Smooth muscle cell (in vitro differentiated cells): Measurements from ENCODE around the gene PHACTR3. TPM values are rescaled to one million over a fixed set of nuclear protein-coding genes. Genes with fewer than 3 reads are reported as not detected.

Source experiments
- DNase-seq: peaks from one replicate; lab custom pipeline; 2025; ENCODE audit not compliant: unreplicated experiment; lab: John Stamatoyannopoulos, UW
- H2AFZ ChIP-seq: fragments of 200-600 bp; sonication (generic); 2 replicates; pipeline ENCODE4 v1.6.0; 2016; ENCODE audit warnings: antibody characterized with exemption, low read depth, mild to moderate bottlenecking
- H3F3A ChIP-seq: fragments of 200-600 bp; sonication (generic); 2 replicates; pipeline ENCODE4 v1.6.0; 2017; ENCODE audit warnings: antibody characterized with exemption, low read depth
- H3K27ac ChIP-seq: fragments of 200-600 bp; sonication (generic); 2 replicates; pipeline ENCODE4 v1.5.1; 2016; ENCODE audit warnings: low read depth, mild to moderate bottlenecking
- H3K27me3 ChIP-seq: fragments of 200-600 bp; sonication (generic); 2 replicates; pipeline ENCODE4 v1.6.1; 2016; ENCODE audit warnings: low read depth, mild to moderate bottlenecking
- H3K36me3 ChIP-seq: fragments of 200-600 bp; sonication (generic); 2 replicates; pipeline ENCODE4 v1.5.1; 2016; ENCODE audit warnings: low read depth
- H3K4me1 ChIP-seq: fragments of 200-600 bp; sonication (generic); 2 replicates; pipeline ENCODE4 v1.5.1; 2016; ENCODE audit warnings: low read depth
- H3K4me2 ChIP-seq: fragments of 200-600 bp; sonication (generic); 2 replicates; pipeline ENCODE4 v1.6.0; 2016; ENCODE audit warnings: mild to moderate bottlenecking
- H3K4me3 ChIP-seq: fragments of 200-600 bp; sonication (generic); 2 replicates; pipeline ENCODE4 v1.5.1; 2016; ENCODE audit warnings: mild to moderate bottlenecking
- H3K79me2 ChIP-seq: fragments of 200-600 bp; sonication (generic); 2 replicates; pipeline ENCODE4 v1.6.0; 2016; ENCODE audit warnings: low read depth, mild to moderate bottlenecking
- H3K9ac ChIP-seq: fragments of 200-600 bp; sonication (generic); 2 replicates; pipeline ENCODE4 v1.6.0; 2016; ENCODE audit warnings: low read depth
- H3K9me3 ChIP-seq: fragments of 200-600 bp; sonication (generic); replicated peaks from 2 replicates; pipeline ENCODE4 v1.5.1; 2016; ENCODE audit warnings: low read depth
- H4K20me1 ChIP-seq: fragments of 200-600 bp; sonication (generic); 2 replicates; pipeline ENCODE4 v1.6.0; 2016; ENCODE audit warnings: low read depth
- CTCF ChIP-seq: fragments of 200-600 bp; sonication (generic); IDR thresholded peaks from 2 replicates; pipeline ENCODE4 v1.5.1; 2017; ENCODE audit warnings: borderline replicate concordance, mild to moderate bottlenecking, antibody characterized with exemption; ENCODE audit not compliant: insufficient read depth, poor library complexity, severe bottlenecking
- WGBS: methylation state at CpG from one replicate; pipeline ENCODE4 v1.1.7; 2016; ENCODE audit warnings: low lambda C conversion rate; 5-methylcytosine and 5-hydroxymethylcytosine counted together
- polyA plus RNA-seq: library from polyadenylated mRNA; unstranded; fragments of >200 nt; fragmentation: Nextera tagmentation; extraction: Ambion mirVana; gene quantifications from 2 replicates; pipeline ENCODE4 v1.2.1, GENCODE V29; 2016
- total RNA-seq: library from RNA; depleted of rRNA; stranded (reverse); fragments of >200 nt; gene quantifications from 2 replicates; pipeline ENCODE4 v1.2.3, GENCODE V29; 2014

PHACTR3 gene
- total and polyA plus RNA-seq, 2 experiments from 2014 or later = 0.76 to 2.6 TPM

DNA sequence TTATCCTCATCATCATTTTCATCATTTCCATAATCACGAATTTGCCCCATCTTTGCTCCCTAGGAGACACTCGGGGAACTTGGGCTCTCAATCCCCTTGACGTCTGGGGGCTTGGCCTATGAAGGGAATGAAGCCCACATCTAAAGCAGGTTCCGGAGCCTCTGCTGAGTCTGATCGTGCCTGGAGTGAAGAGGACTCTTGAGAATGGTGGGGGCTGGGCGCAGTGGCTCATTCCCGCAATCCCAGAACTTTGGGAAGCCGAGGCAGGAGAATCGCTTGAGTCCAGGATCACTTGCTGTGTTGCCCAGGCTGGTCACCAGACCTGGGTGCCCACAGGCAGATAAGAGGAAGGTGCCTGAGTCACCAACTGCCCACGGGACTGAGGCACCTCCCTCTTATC lies 214.6 kb downstream of the PHACTR3 start:
- Histone ChIP-seq H2AFZ (no peak overlapping the region), H3K27me3 (no peaks in the 10 kb centered on the region), H3K27ac (no peak overlapping the region), H3K4me2 (no peak overlapping the region), H3K9ac (no peak overlapping the region), H3K36me3 (no peaks in the 10 kb centered on the region), H3K79me2 (no peaks in the 10 kb centered on the region), H3K4me1 (no peaks in the 10 kb centered on the region), H3K9me3 (no peaks in the 10 kb centered on the region), H3K4me3 (no peak overlapping the region), H3F3A (no peaks in the 10 kb centered on the region), H4K20me1 (no peaks in the 10 kb centered on the region)
- TF ChIP-seq CTCF = no peak
- WGBS = 85% methylated on average over 10 of the region's 10 CpGs
- no peak for DNase-seq

- Histone ChIP-seq H3K27me3 (no peaks in the 10 kb centered on the region), H4K20me1 (no peaks in the 10 kb centered on the region), H3K9me3 (no peaks in the 10 kb centered on the region), H3K79me2 (no peaks in the 10 kb centered on the region), H3K9ac (no peak overlapping the region), H3K36me3 (no peaks in the 10 kb centered on the region), H3K4me3 (no peak overlapping the region), H3K27ac (no peak overlapping the region), H2AFZ (no peak overlapping the region), H3K4me2 (no peak overlapping the region), H3K4me1 (no peaks in the 10 kb centered on the region), H3F3A (no peaks in the 10 kb centered on the region)
- 92% methylated on average over 20 of the region's 20 CpGs for WGBS
- DNase-seq = no peak
- no peak for TF ChIP-seq CTCF
These were observed 215.3 kb downstream of the PHACTR3 start for GRCh38 chr20:59819496-59820203.

- Histone ChIP-seq H3K9ac (no peak overlapping the region), H3K9me3 (no peaks in the 10 kb centered on the region), H3K4me2 (no peak overlapping the region), H3F3A (no peaks in the 10 kb centered on the region), H3K27ac (no peak overlapping the region), H3K36me3 (no peaks in the 10 kb centered on the region), H3K4me1 (no peaks in the 10 kb centered on the region), H3K4me3 (no peak overlapping the region), H3K79me2 (no peaks in the 10 kb centered on the region), H2AFZ (no peak overlapping the region), H3K27me3 (no peaks in the 10 kb centered on the region), H4K20me1 (no peaks in the 10 kb centered on the region)
- TF ChIP-seq CTCF = no peak
- 90% methylated on average over 11 of the region's 11 CpGs for WGBS
- no peak for DNase-seq
These were observed 216.1 kb downstream of the PHACTR3 start for GRCh38 chr20:59820204-59821041.
